Measurements from ENCODE around the gene CACNA1H.

- TF ChIP-seq CTCF (IDR thresholded peaks at IDR 0.05 in 2 of 3, conservative IDR thresholded peaks at IDR 0.05 in 1 of 3; ENCODE audit: borderline replicate concordance in 1 of 3, insufficient read depth in 1 of 3, low read depth in 2 of 3, low read length in 2 of 3), result no peak
- TF ChIP-seq SRF (IDR thresholded peaks at IDR 0.05; ENCODE audit: low read depth), result no peak
- TF ChIP-seq EZH2 (IDR thresholded peaks at IDR 0.05), result no peak
- no peak for TF ChIP-seq POLR2A (IDR thresholded peaks at IDR 0.05; ENCODE audit: borderline replicate concordance, extremely low read depth, insufficient read depth, insufficient read length)
- TF ChIP-seq, protein P1, sequence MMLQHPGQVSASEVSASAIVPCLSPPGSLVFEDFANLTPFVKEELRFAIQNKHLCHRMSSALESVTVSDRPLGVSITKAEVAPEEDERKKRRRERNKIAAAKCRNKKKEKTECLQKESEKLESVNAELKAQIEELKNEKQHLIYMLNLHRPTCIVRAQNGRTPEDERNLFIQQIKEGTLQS (IDR thresholded peaks at IDR 0.05), result no peak
- no peak for TF ChIP-seq RAD21 (IDR thresholded peaks at IDR 0.05; ENCODE audit: low read depth)
- no peak for TF ChIP-seq POLR2AphosphoS5 (IDR thresholded peaks at IDR 0.05; ENCODE audit: low read depth, low read length)
- no peak for TF ChIP-seq SIN3A (IDR thresholded peaks at IDR 0.05; ENCODE audit: low read depth)
Observed at GRCh38 chr16:1189455-1189854, 36.5 kb downstream of the CACNA1H start.
